ENCODE data around the gene COX18.

DNA sequence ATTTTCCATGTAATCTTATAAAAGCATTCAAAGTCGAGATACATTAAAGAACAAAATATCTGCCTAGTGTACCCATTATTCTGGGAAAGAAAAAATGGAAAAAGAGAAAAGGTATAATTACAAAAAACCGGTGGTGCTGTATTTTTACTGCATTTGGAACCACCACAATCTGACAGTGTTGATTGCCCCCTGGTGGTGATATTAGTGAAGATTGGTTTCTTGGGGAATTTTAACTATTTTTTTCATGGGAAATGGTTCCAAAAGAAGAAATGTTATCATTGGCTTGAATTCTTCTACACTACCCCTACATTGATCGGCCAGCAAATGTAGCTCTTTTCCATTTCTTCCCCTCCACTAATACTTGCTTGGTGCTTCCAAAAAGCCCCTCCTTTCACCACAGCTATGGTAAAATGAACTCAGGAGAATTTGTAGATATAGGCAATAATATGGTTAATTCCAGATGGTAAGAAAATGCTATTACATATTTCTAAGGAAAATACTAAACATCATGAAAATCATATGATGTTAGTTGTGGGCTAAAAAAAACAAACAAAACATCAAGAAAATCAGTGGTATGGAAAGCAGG, 50.0 kb downstream of the COX18 start:
- TF ChIP-seq POLR2A (IDR thresholded peaks at IDR 0.05; ENCODE audit: low read length), result no peak
- no peak for TF ChIP-seq GATA1 (IDR thresholded peaks at IDR 0.05; ENCODE audit: low read depth, low read length)

Measured in erythroblast (primary cell).